Liver (tissue), 9 donors: ENCODE data around the gene BRCA2. TPM values are rescaled to one million over a fixed set of nuclear protein-coding genes. Genes with fewer than 3 reads are reported as not detected.

Experiments used
- DNase-seq: peaks from one replicate; pipeline ENCODE4 v3.0.0-alpha.2; 2017; ENCODE audit warnings: low spot score
- H3K27ac ChIP-seq, 2 donors: one replicate each; pipeline ENCODE4 v1.7.0; 2013; ENCODE audit warnings: inconsistent platforms in 2 of 2, low read length in 2 of 2, control low read depth in 1 of 2, low read depth in 1 of 2, mild to moderate bottlenecking in 1 of 2
- H3K27me3 ChIP-seq, 4 donors: one replicate each; pipeline versions ENCODE4 v1.6.1 to v1.7.0; 2013; ENCODE audit warnings: low read length in 3 of 4, inconsistent platforms in 1 of 4, mild to moderate bottlenecking in 1 of 4, moderate library complexity in 1 of 4; ENCODE audit not compliant: control insufficient read depth in 4 of 4, insufficient read depth in 4 of 4
- H3K36me3 ChIP-seq, 4 donors: one replicate each; pipeline versions ENCODE4 v1.6.1 to v1.7.0; 2013; ENCODE audit warnings: low read length in 3 of 4, mild to moderate bottlenecking in 3 of 4, low read depth in 1 of 4, moderate library complexity in 1 of 4; ENCODE audit not compliant: control insufficient read depth in 4 of 4, insufficient read depth in 3 of 4
- H3K4me1 ChIP-seq, 4 donors: one replicate each; pipeline versions ENCODE4 v1.6.1 to v1.7.0; 2013; ENCODE audit warnings: low read length in 3 of 4, mild to moderate bottlenecking in 3 of 4, moderate library complexity in 1 of 4; ENCODE audit not compliant: control insufficient read depth in 4 of 4, insufficient read depth in 4 of 4
- H3K4me3 ChIP-seq, 3 donors: one replicate each; pipeline versions ENCODE4 v1.6.1 to v1.7.0; 2013; ENCODE audit warnings: low read length in 3 of 3, control low read depth in 1 of 3, low read depth in 1 of 3, mild to moderate bottlenecking in 1 of 3
- H3K9ac ChIP-seq, 2 donors: one replicate each; pipeline ENCODE4 v1.7.0; 2013; ENCODE audit warnings: low read length in 2 of 2, mild to moderate bottlenecking in 2 of 2, moderate library complexity in 2 of 2, control low read depth in 1 of 2, low read depth in 1 of 2
- H3K9me3 ChIP-seq, 4 donors: one replicate each; pipeline versions ENCODE4 v1.6.1 to v1.7.0; 2013; ENCODE audit warnings: low read length in 3 of 4; ENCODE audit not compliant: control insufficient read depth in 4 of 4
- ATF3 ChIP-seq: IDR thresholded peaks from 2 replicates; pipeline ENCODE4 v1.6.1; 2016; ENCODE audit warnings: antibody characterized with exemption
- CTCF ChIP-seq: fragments of 150-350 bp; IDR thresholded peaks from 2 replicates; pipeline ENCODE4 v1.5.1; 2017; ENCODE audit warnings: improper control_type of control experiment, low read depth, low read length; ENCODE audit not compliant: missing input control
- EGR1 ChIP-seq, 2 donors: IDR thresholded peaks; 2 replicates each; pipeline ENCODE4 v1.6.1; 2016 to 2018; ENCODE audit warnings: antibody characterized with exemption in 2 of 2, low read depth in 2 of 2
- FOXA1 ChIP-seq: IDR thresholded peaks from 2 replicates; pipeline ENCODE4 v1.6.1; 2016; ENCODE audit warnings: antibody characterized with exemption
- FOXA2 ChIP-seq: IDR thresholded peaks from 2 replicates; pipeline ENCODE4 v1.6.1; 2016; ENCODE audit warnings: antibody characterized with exemption
- GABPA ChIP-seq, 2 donors: IDR thresholded peaks in 1 of 2; conservative IDR thresholded peaks in 1 of 2; 2 replicates each; pipeline ENCODE4 v1.6.1; 2016; ENCODE audit warnings: antibody characterized with exemption in 2 of 2, mild to moderate bottlenecking in 1 of 2, moderate library complexity in 1 of 2
- HNF4A ChIP-seq, 2 donors: conservative IDR thresholded peaks; 2 replicates each; pipeline ENCODE4 v1.6.1; 2016; ENCODE audit warnings: antibody characterized with exemption in 2 of 2, mild to moderate bottlenecking in 2 of 2
- HNF4G ChIP-seq: IDR thresholded peaks from 2 replicates; pipeline ENCODE4 v1.6.1; 2016; ENCODE audit warnings: antibody characterized with exemption
- JUND ChIP-seq, 2 donors: IDR thresholded peaks; 2 replicates each; pipeline ENCODE4 v1.6.1; 2016; ENCODE audit warnings: antibody characterized with exemption in 2 of 2
- MAX ChIP-seq: IDR thresholded peaks from 2 replicates; pipeline ENCODE4 v1.6.1; 2016; ENCODE audit warnings: antibody characterized with exemption
- NR2F2 ChIP-seq: IDR thresholded peaks from 2 replicates; pipeline ENCODE4 v1.6.1; 2016; ENCODE audit warnings: antibody characterized with exemption
- RAD21 ChIP-seq, 2 donors: IDR thresholded peaks; 2 replicates each; pipeline ENCODE4 v1.6.1; 2016; ENCODE audit warnings: antibody characterized with exemption in 2 of 2, mild to moderate bottlenecking in 2 of 2
- REST ChIP-seq: IDR thresholded peaks from 2 replicates; pipeline ENCODE4 v1.6.1; 2016; ENCODE audit warnings: antibody characterized with exemption, mild to moderate bottlenecking
- RXRA ChIP-seq, 2 donors: IDR thresholded peaks; 2 replicates each; pipeline ENCODE4 v1.6.1; 2017 to 2018; ENCODE audit warnings: antibody characterized with exemption in 2 of 2, mild to moderate bottlenecking in 1 of 2
- SP1 ChIP-seq: IDR thresholded peaks from 2 replicates; pipeline ENCODE4 v1.6.1; 2018; ENCODE audit warnings: antibody characterized with exemption, mild to moderate bottlenecking
- TAF1 ChIP-seq: conservative IDR thresholded peaks from 2 replicates; pipeline ENCODE4 v1.6.1; 2016; ENCODE audit warnings: antibody characterized with exemption, mild to moderate bottlenecking
- YY1 ChIP-seq: IDR thresholded peaks from 2 replicates; pipeline ENCODE4 v1.6.1; 2016; ENCODE audit warnings: antibody characterized with exemption, mild to moderate bottlenecking
- ZBTB33 ChIP-seq: IDR thresholded peaks from 2 replicates; pipeline ENCODE4 v1.6.1; 2016; ENCODE audit warnings: antibody characterized with exemption
- WGBS: extraction: QIAGEN DNeasy Blood & Tissue Kit; methylation state at CpG from one replicate; pipeline ENCODE4 v1.1.7; 2013; 5-methylcytosine and 5-hydroxymethylcytosine counted together
- polyA plus RNA-seq, 2 donors: library from polyadenylated mRNA; stranded (reverse) in 1 of 2; unstranded in 1 of 2; fragments of 200-250 nt in 1 of 2; fragments of >200 nt in 1 of 2; fragmentation: Nextera tagmentation in 1 of 2; extraction: Ambion mirVana in 1 of 2; gene quantifications; one replicate each; pipeline versions ENCODE4 v1.2.1 to v1.2.3, GENCODE V29; 2013 to 2015
- total RNA-seq, 2 donors: library from RNA; depleted of rRNA; stranded (reverse); fragments of >200 nt; gene quantifications; one replicate each; pipeline ENCODE4 v1.2.3, GENCODE V29; 2014
- donor health status: healthy.
- donor health status: healthy.
- donor health status: healthy.
- donor health status: healthy.
- donor health status: healthy.

BRCA2 gene
- total and polyA plus RNA-seq, 4 donors, result 0.39 to 10.8 (median 0.86) TPM

- peaks cover 0 to 1% (median 0%) of the 10 kb centered on the region in 4 donors for H3K36me3 ChIP-seq
- no peak for DNase-seq
- H3K9ac ChIP-seq, result no peak overlapping the region
- peak overlapping the region; percentile 58 to 86 for H3K27ac ChIP-seq
- H3K4me1 ChIP-seq, result peaks cover 16 to 62% (median 43%) of the 10 kb centered on the region in 4 donors
- H3K9me3 ChIP-seq, result no peaks in the 10 kb centered on the region
- TF ChIP-seq YY1, result no peak
- no peak for TF ChIP-seq HNF4G
- peak; percentile 31 for TF ChIP-seq MAX
- no peak for TF ChIP-seq FOXA1
- TF ChIP-seq NR2F2, result no peak
- TF ChIP-seq RAD21 (IDR thresholded peaks at IDR 0.05), result no peak
- TF ChIP-seq ZBTB33, result peak; percentile 18
- TF ChIP-seq GABPA (IDR thresholded peaks at IDR 0.05 in 1 of 2, conservative IDR thresholded peaks at IDR 0.05 in 1 of 2), result no peak
- peak in 1 of 2 donors; percentile 7 for TF ChIP-seq EGR1 (IDR thresholded peaks at IDR 0.05; ENCODE audit: low read depth in 2 of 2)
- no peak for TF ChIP-seq FOXA2
- TF ChIP-seq CTCF, result no peak
- TF ChIP-seq HNF4A (conservative IDR thresholded peaks at IDR 0.05), result peak in 1 of 2 donors; percentile 52
- peak in 1 of 2 donors; percentile 71 for TF ChIP-seq RXRA (IDR thresholded peaks at IDR 0.05)
- TF ChIP-seq TAF1, result no peak
- peak; percentile 90 for TF ChIP-seq SP1
- TF ChIP-seq ATF3, result no peak
- peak in 1 of 2 donors; percentile 57 for TF ChIP-seq JUND (IDR thresholded peaks at IDR 0.05)
- peak; percentile 72 for TF ChIP-seq REST
- H3K27me3 ChIP-seq, result no peaks in the 10 kb centered on the region
- no peak overlapping the region for H3K4me3 ChIP-seq
- 33% methylated on average over 2 of the region's 2 CpGs for WGBS
These were observed 99.3 kb downstream of the BRCA2 start for GRCh38 chr13:32414580-32414979.
